MM.1S (cell line): Measurements from ENCODE around the gene SLC27A2.
"Not testable (repeated sequence)": the region's sequence is repeated elsewhere in the genome, so short reads cannot be mapped to it uniquely, and the experiment has no call there.

Experiments
- DNase-seq: peaks from one replicate; pipeline ENCODE4 v3.0.0-alpha.2; 2015
- H2AFZ ChIP-seq: fragments of 300-600 bp; sonication (generic); 2 replicates; pipeline ENCODE4 v1.6.0; 2016; ENCODE audit warnings: antibody characterized with exemption, low read length
- H3F3A ChIP-seq: fragments of 300-600 bp; sonication (generic); 2 replicates; pipeline ENCODE4 v1.6.1; 2016; ENCODE audit warnings: mild to moderate bottlenecking, antibody characterized with exemption, low read length, moderate library complexity, mixed read lengths; ENCODE audit not compliant: insufficient read depth
- H3K27ac ChIP-seq: fragments of 300-600 bp; sonication (generic); 2 replicates; pipeline ENCODE4 v1.5.1; 2016; ENCODE audit warnings: mild to moderate bottlenecking, low read length
- H3K27me3 ChIP-seq: fragments of 300-600 bp; sonication (generic); replicated peaks from 2 replicates; pipeline ENCODE4 v1.6.0; 2016; ENCODE audit warnings: low read length; ENCODE audit not compliant: insufficient read depth
- H3K36me3 ChIP-seq: fragments of 300-600 bp; sonication (generic); replicated peaks from 2 replicates; pipeline ENCODE4 v1.6.1; 2016; ENCODE audit warnings: mild to moderate bottlenecking, low read length, mixed read lengths; ENCODE audit not compliant: insufficient read depth
- H3K4me1 ChIP-seq: fragments of 300-600 bp; sonication (generic); 2 replicates; pipeline ENCODE4 v1.6.1; 2016; ENCODE audit warnings: low read length, mixed read lengths
- H3K4me2 ChIP-seq: fragments of 300-600 bp; sonication (generic); 2 replicates; pipeline ENCODE4 v1.6.0; 2016; ENCODE audit warnings: low read depth, low read length
- H3K4me3 ChIP-seq: fragments of 300-600 bp; sonication (generic); 2 replicates; pipeline ENCODE4 v1.5.1; 2016; ENCODE audit warnings: low read length, mixed read lengths
- H3K79me2 ChIP-seq: fragments of 300-600 bp; sonication (generic); 2 replicates; pipeline ENCODE4 v1.6.1; 2016; ENCODE audit warnings: mixed run types, low read length, mixed read lengths
- H3K9ac ChIP-seq: fragments of 300-600 bp; sonication (generic); 2 replicates; pipeline ENCODE4 v1.6.1; 2016; ENCODE audit warnings: low read length, mixed read lengths
- H3K9me2 ChIP-seq: fragments of 300-600 bp; sonication (generic); replicated peaks from 2 replicates; pipeline ENCODE4 v1.6.1; 2016; ENCODE audit warnings: mild to moderate bottlenecking, low read length, mixed read lengths; ENCODE audit not compliant: insufficient read depth
- H3K9me3 ChIP-seq: fragments of 300-600 bp; sonication (generic); replicated peaks from 2 replicates; pipeline ENCODE4 v1.6.1; 2016; ENCODE audit warnings: mild to moderate bottlenecking, low read length, mixed read lengths; ENCODE audit not compliant: insufficient read depth
- H4K20me1 ChIP-seq: fragments of 300-600 bp; sonication (generic); 2 replicates; pipeline ENCODE4 v1.6.1; 2016; ENCODE audit warnings: mild to moderate bottlenecking, low read length, moderate library complexity, mixed read lengths; ENCODE audit not compliant: insufficient read depth
- CTCF ChIP-seq: fragments of 300-600 bp; sonication (generic); IDR thresholded peaks from 2 replicates; pipeline ENCODE4 v1.5.1; 2016; ENCODE audit warnings: antibody characterized with exemption, low read length, mixed read lengths
- EZH2 ChIP-seq: fragments of 300-600 bp; sonication (generic); optimal IDR thresholded peaks from 2 replicates; pipeline ENCODE3; 2017; ENCODE audit warnings: low read depth, mild to moderate bottlenecking, antibody characterized with exemption, low read length, mixed read lengths
- EZH2phosphoT487 ChIP-seq: fragments of 300-600 bp; sonication (generic); IDR thresholded peaks from 2 replicates; pipeline ENCODE4 v1.6.1; 2018; ENCODE audit warnings: antibody characterized with exemption, low read length

SLC27A2 gene

GRCh38 chr15:50168379-50168778, 13.6 kb upstream of the SLC27A2 start:
- Histone ChIP-seq H3K79me2 (no peaks in the 10 kb centered on the region), H2AFZ (no peak overlapping the region), H3K4me1 (no peaks in the 10 kb centered on the region), H3K4me2 (no peak overlapping the region), H3K9me3 (no peaks in the 10 kb centered on the region), H3K27ac (no peak overlapping the region), H3F3A (no peaks in the 10 kb centered on the region), H4K20me1 (no peaks in the 10 kb centered on the region), H3K9me2 (no peaks in the 10 kb centered on the region), H3K36me3 (no peaks in the 10 kb centered on the region), H3K9ac (no peak overlapping the region), H3K27me3 (no peaks in the 10 kb centered on the region), H3K4me3 (no peak overlapping the region)
- no peak for DNase-seq
- no peak for TF ChIP-seq EZH2phosphoT487
- TF ChIP-seq EZH2, result no peak
- no peak for TF ChIP-seq CTCF

GRCh38 chr15:50168783-50169411, 13.1 kb upstream of the SLC27A2 start:
- H3K9ac ChIP-seq, result no peak overlapping the region
- no peaks in the 10 kb centered on the region for H4K20me1 ChIP-seq
- no peak overlapping the region for H3K4me3 ChIP-seq
- H3K36me3 ChIP-seq, result no peaks in the 10 kb centered on the region
- no peak overlapping the region for H2AFZ ChIP-seq
- H3K27ac ChIP-seq, result no peak overlapping the region
- no peaks in the 10 kb centered on the region for H3K4me1 ChIP-seq
- no peaks in the 10 kb centered on the region for H3K79me2 ChIP-seq
- H3F3A ChIP-seq, result no peaks in the 10 kb centered on the region
- no peak overlapping the region for H3K4me2 ChIP-seq
- no peaks in the 10 kb centered on the region for H3K27me3 ChIP-seq
- no peaks in the 10 kb centered on the region for H3K9me3 ChIP-seq
- no peaks in the 10 kb centered on the region for H3K9me2 ChIP-seq
- TF ChIP-seq EZH2, result no peak
- TF ChIP-seq EZH2phosphoT487, result no peak
- no peak for TF ChIP-seq CTCF
- no peak for DNase-seq

- not testable (repeated sequence) for H3K4me1 ChIP-seq, H3K9me2 ChIP-seq, H4K20me1 ChIP-seq, H3K9ac ChIP-seq, H3K27ac ChIP-seq, H2AFZ ChIP-seq, H3K4me3 ChIP-seq, H3F3A ChIP-seq, H3K79me2 ChIP-seq, H3K4me2 ChIP-seq, H3K27me3 ChIP-seq, H3K9me3 ChIP-seq, DNase-seq, H3K36me3 ChIP-seq
Observed at GRCh38 chr15:50172360-50172895, 9.6 kb upstream of the SLC27A2 start.

- H3K4me2 ChIP-seq, result no peak overlapping the region
- H3K9me2 ChIP-seq, result no peaks in the 10 kb centered on the region
- H4K20me1 ChIP-seq, result no peaks in the 10 kb centered on the region
- no peaks in the 10 kb centered on the region for H3K27me3 ChIP-seq
- no peak for DNase-seq
- H2AFZ ChIP-seq, result no peak overlapping the region
- no peak overlapping the region for H3K27ac ChIP-seq
- no peak overlapping the region for H3K4me3 ChIP-seq
- H3K4me1 ChIP-seq, result no peaks in the 10 kb centered on the region
- no peaks in the 10 kb centered on the region for H3K36me3 ChIP-seq
- H3K9ac ChIP-seq, result no peak overlapping the region
- H3F3A ChIP-seq, result no peaks in the 10 kb centered on the region
- H3K9me3 ChIP-seq, result no peaks in the 10 kb centered on the region
- H3K79me2 ChIP-seq, result no peaks in the 10 kb centered on the region
- TF ChIP-seq EZH2, result no peak
- TF ChIP-seq EZH2phosphoT487, result no peak
- no peak for TF ChIP-seq CTCF
Observed at GRCh38 chr15:50176869-50177268, 5.1 kb upstream of the SLC27A2 start.
